A673 (cell line): Measurements from ENCODE around the gene AIFM2.

Source experiments
- CTCF ChIP-seq: fragments of 300-800, 200-600 bp; sonication (generic); conservative IDR thresholded peaks from 2 replicates; pipeline ENCODE4 v1.5.1; 2017; ENCODE audit warnings: low read depth, mild to moderate bottlenecking, antibody characterized with exemption, low read length, moderate library complexity, mixed read lengths
- EZH2 ChIP-seq: fragments of 200-600 bp; sonication (generic); IDR thresholded peaks from 2 replicates; pipeline ENCODE4 v1.6.1; 2017; ENCODE audit warnings: borderline replicate concordance, low read depth, mild to moderate bottlenecking, mixed read lengths, antibody characterized with exemption, low read length; ENCODE audit not compliant: poor library complexity, severe bottlenecking

GRCh38 chr10:70122742-70123141 lies 9.9 kb downstream of the AIFM2 start:
- no peak for TF ChIP-seq EZH2
- TF ChIP-seq CTCF: no peak
